ENCODE data around the gene SIGLEC1.

SIGLEC1 gene

GRCh38 chr20:3678198-3678597 lies 34.2 kb downstream of the SIGLEC1 start:
- no peak for DNase-seq

DNA sequence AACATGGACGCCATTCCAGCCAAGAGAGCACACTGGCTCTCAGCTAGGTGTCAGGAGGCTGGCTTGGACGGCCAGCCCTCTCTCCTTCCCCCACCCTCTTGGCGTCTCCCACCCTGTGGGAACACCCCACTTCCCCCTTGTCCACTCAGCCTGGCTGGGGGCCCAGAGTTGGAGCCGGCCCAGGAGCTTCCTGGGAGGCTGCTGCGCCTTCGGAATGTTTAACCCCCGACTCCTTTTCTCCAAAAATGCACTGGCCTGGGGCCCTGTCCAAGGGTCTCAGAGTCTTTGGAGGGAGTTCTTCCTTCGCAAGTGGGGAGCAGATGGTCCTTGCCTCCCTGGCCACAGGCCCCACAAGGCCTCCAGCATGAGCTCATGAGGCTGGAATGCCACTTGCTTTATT lies 34.7 kb downstream of the SIGLEC1 start:
- DNase-seq = no peak

DNA sequence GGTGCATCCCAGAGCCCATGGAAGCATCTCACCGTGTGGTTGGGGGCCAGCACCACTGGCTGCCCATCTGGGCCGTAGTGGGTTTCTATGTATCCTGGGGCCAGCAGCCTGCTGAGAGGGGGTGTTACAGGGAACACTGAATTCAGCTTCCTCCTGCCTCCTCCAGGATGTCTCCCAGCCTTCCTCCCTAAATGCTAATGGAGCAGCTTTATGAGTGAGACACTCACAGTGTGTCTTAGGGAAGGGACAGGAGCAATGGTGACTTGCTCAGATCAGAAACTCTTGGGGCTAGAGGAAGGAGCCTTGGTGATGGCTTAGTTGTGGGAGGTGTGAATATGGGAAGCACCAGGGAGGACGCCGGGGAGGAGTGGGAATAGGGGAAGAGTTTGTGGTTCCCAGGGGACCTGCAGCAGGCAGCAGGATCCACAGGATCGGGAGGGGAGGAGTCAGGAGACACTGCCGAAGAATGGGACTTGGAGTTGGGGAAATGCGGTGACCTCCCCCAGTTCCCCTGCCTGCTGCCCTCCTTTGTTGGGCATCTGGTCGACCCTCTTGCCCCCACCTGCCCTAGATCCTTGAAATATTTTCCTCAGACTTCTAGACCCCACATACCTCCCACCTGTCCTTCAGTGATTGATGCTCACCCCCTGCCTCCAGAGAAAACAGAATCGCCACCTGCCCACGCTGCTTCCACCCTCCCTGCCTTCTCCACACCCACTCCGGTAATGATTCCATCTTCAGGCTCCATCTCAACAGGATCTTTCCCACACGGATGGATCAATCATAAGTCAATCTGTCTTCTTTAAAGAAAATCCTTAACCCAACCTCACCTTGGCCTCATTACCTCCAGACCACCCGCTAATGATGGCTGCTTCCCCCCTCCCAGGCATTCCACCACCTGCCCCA lies 37.2 kb downstream of the SIGLEC1 start:
- no peak for DNase-seq

DNA sequence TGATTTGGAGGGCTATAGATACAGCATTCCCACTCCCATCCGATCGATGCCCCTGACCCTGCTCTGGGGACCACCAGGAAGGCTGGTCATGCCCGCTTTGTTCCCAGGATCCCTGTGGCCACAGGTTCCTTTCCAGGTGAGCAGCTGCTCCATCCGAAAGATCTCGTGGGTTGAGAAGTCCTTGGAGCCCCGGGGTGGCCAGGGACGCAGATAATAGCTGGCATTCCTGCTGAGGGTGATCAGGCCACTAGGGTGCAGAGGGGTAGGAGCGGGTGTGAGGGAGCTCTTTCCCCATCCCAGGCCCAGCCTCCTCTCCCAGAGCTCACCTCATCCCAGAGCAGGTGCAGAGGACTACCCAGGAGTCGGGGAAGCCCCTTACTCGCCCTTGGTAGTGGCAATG lies 38.0 kb downstream of the SIGLEC1 start:
- no peak for DNase-seq

DNA sequence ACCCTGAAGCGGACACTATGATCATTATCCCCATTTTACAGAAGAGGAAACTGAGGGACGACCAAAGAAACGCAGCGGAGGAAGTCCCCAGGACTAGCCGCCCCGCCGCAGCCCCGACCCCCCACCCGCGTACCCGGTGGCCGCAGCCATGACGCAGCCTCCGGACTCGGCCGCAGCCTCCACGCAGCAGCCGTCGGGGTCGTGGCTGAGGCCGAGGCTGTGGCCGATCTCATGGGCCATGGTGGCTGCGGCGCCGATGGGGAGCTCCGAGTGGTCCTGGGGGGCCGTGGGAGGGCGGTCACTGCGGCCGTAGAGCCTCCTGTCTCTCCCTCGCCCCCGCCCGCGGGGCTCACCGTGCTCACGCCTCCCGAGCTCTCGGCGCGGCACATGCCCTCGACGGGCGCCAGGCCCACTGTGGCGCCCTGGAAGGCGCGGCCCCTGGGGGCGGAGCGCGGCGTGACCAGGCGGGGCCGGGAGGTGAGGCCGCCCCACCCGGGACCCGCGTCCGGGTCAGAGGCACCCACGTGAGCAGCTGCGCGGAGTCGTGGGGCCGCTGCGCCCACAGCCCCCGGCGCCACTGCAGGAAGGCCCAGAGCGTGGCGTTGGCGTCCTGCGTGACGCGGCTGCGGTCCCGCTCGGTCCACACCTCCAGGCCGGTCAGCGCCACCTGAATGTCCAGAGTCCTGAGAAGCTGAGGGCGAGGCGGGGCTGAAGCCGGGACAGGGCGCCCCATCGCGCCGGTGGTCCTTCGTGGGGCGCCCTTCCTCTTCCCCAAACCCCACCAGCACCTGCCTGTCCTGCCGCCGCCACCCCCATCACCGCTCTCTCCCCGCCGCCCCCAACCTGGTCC lies 39.0 kb downstream of the SIGLEC1 start:
- DNase-seq = no peak

GRCh38 chr20:3672547-3673171 lies 39.7 kb downstream of the SIGLEC1 start:
- no peak for DNase-seq

- DNase-seq = no peak
Measured at GRCh38 chr20:3671986-3672546, 40.3 kb downstream of the SIGLEC1 start.

- DNase-seq = no peak
Measured at GRCh38 chr20:3670945-3671344, 41.5 kb downstream of the SIGLEC1 start.

GRCh38 chr20:3670511-3670910 lies 41.9 kb downstream of the SIGLEC1 start:
- no peak for DNase-seq

GRCh38 chr20:3669710-3670367 lies 42.6 kb downstream of the SIGLEC1 start:
- DNase-seq = no peak

DNA sequence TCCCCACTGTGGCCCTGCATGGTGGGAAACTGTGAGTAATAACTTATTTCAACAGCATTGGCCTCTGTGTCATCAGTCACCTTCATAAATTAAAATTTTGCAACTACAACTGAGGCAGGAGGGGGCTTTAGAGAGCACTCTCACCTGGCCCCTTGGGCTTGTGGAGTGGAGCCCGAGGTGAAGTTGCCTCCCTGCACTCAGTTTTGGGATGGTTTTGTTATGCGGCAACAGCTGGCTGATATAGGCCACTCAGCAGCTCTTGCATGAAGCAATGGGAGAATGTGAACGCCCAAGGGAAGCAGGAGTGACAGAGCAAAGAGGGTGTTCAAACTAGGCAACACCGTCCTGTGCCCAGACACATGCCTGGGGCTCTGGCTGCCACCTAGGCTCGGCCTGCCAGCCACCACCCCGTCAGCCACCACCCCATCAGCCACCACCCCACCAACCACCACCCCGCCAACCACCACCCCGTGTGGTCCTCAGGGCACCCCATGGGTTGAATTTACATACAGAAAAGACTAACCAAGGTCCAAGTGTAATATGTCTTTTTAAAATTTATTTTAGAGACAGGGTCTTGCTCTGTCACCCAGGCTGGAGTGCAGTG lies 44.9 kb downstream of the SIGLEC1 start:
- DNase-seq = no peak

- no peak for DNase-seq
Measured at GRCh38 chr20:3663858-3664257, 48.5 kb downstream of the SIGLEC1 start.

GRCh38 chr20:3663031-3663701 lies 49.2 kb downstream of the SIGLEC1 start, which contains the start of gene GFRA4:
TSS of gene GFRA4 (minus strand) at chr20:3663399. CDS start at chr20:3663399, 0 bp downstream.
- DNase-seq = no peak

All from GDM1 (cell line).